A204.1 (cell line): ENCODE data around the gene ZNF507.
"Not testable (repeated sequence)": the region's sequence is repeated elsewhere in the genome, so short reads cannot be mapped to it uniquely, and the experiment has no call there.

ENCODE experiments used
- FAIRE-seq: peaks from 2 replicates; lab custom pipeline; 2012; peaks lifted over from hg19 to GRCh38; lab: Jason Lieb, UNC

The ZNF507 gene

GRCh38 chr19:32415246-32415645, 69.8 kb downstream of the ZNF507 start:
- FAIRE-seq: no peak

DNA sequence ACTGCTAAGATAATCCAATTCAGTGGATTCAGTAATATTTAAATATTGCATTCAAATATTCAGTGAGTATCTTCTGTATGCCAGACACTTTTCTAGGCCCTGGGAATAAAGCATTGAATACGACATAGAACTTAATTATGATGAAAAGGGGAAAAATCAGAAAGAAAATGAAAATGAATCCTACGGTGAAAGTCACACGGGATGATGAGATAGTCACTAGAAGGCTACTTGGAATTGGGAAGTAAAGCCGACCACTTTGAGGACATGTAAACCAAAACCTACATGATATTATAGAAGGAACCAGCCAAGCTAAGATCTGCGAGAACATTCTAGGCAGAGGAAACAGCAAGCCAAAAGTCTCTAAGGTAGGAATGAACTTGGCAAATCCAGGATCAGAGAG, 70.3 kb downstream of the ZNF507 start:
- no peak for FAIRE-seq

- FAIRE-seq: no peak
Observed at GRCh38 chr19:32416749-32417456, 71.5 kb downstream of the ZNF507 start.

- FAIRE-seq: no peak
Observed at GRCh38 chr19:32418155-32418554, 72.7 kb downstream of the ZNF507 start.

DNA sequence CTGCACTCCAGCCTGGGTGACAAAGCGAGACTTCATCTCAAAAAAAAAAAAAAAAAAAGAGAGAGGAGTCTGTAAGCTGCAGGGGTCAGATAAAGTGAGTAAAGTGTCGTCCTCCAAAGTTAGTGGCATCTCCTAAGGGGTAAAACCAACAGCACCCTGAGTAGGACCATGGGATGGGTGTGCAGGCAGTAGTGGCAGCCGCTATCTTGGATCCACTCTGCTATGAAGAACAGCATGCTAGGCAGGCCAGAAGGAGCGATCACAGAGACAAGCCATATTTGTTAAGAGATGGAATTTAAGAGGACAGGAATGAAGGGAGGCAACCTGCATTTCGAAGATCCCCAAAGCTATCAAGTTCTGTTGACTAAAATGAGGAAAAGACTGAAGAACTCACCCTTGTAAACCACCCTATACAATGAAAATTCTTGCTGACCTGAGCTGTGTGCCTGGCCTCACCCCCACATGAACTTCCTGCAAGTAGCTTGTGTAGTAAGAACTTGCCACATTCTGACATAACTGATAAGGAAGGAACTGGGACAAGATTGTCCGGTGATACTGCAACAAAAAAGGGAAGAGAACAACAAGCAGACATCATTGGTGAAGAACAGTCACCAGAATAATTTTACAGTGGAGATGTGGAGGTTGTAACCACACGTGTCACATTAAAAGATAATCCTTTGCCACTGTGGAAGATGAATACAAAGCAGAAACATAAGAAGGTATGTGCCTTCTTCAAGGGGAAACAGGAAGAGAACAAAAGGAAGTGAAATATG, 76.4 kb downstream of the ZNF507 start:
- no peak for FAIRE-seq

- FAIRE-seq: no peak
Observed at GRCh38 chr19:32422435-32422834, 77.0 kb downstream of the ZNF507 start.

- not testable (repeated sequence) for FAIRE-seq
Observed at GRCh38 chr19:32423944-32424343, 78.5 kb downstream of the ZNF507 start.

DNA sequence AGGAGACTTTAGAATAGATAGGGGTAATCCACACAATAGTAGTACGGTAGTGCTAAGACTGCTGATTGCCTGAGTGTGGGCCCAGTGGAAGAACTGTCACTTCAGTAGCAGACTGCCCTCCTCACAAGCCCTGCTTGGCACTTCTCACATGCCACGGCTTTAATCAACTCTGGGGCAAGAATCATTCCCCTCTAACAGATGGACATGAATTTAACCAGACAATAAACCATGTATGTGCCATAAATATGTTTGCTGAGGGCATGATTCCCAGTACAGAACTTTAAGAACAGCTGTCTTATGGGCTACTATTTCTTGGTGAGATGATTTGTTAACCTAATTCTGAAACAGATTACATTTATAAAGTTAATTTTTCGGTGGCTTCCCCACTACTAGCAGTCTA, 82.1 kb downstream of the ZNF507 start:
- no peak for FAIRE-seq

DNA sequence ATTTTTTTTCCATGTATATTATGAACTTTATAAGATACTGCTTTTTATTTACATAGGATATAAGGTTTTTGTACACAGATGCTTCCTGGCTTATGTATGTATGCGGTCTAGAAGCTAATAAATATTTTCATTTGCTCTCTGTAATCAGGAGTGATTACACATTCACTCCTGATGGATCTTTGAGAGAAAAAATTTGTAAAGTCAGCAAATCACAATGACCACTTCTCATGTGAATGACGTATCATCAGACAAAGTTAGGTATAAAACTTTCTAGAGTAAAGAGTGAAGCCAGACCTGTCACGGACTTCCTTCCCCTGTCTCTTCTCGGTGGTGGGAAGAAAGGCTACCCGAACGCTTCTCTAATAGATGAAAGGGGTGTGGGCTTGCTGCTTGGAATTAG, 91.3 kb downstream of the ZNF507 start:
- no peak for FAIRE-seq

GRCh38 chr19:32437096-32437495, 91.7 kb downstream of the ZNF507 start:
- FAIRE-seq: no peak
